HL-60 (cell line): Measurements from ENCODE around the gene TPM4.

Experiments
- CTCF ChIP-seq: IDR thresholded peaks from one replicate; pipeline ENCODE4 v1.5.1; 2011; ENCODE audit warnings: low read length, control low read depth, inconsistent platforms; ENCODE audit not compliant: insufficient read depth
- GABPA ChIP-seq: IDR thresholded peaks from 2 replicates; pipeline ENCODE4 v1.6.1; 2012; ENCODE audit warnings: low read depth
- POLR2AphosphoS5 ChIP-seq: IDR thresholded peaks from 2 replicates; pipeline ENCODE4 v1.6.1; 2012; ENCODE audit warnings: low read depth
- SPI1 ChIP-seq: IDR thresholded peaks from 2 replicates; pipeline ENCODE4 v1.6.1; 2012; ENCODE audit warnings: low read depth, mild to moderate bottlenecking, borderline replicate concordance

- TF ChIP-seq POLR2AphosphoS5 = no peak
- no peak for TF ChIP-seq CTCF
- no peak for TF ChIP-seq SPI1
- no peak for TF ChIP-seq GABPA
Measured at GRCh38 chr19:16095071-16095571, 18.8 kb downstream of the TPM4 start.
